ENCODE results near the gene TUBA4A. TPM values are rescaled to one million over a fixed set of nuclear protein-coding genes. Genes with fewer than 3 reads are reported as not detected.

Gene TUBA4A
- total RNA-seq, 6 experiments from 2014 or later: 14.9 to 114 (median 35.6) TPM

GRCh38 chr2:219223831-219224610 lies 29.7 kb downstream of the TUBA4A start:
- Histone ChIP-seq H3K4me1 (peaks cover 0 to 16% (median 3%) of the 10 kb centered on the region in 4 donors), H3K36me3 (peaks cover 17 to 64% (median 35%) of the 10 kb centered on the region in 4 donors), H3K4me3 (no peak overlapping the region), H3K9me3 (no peaks in the 10 kb centered on the region), H3K27me3 (no peaks in the 10 kb centered on the region), H3K27ac (no peak overlapping the region)
- intact Hi-C loops (cut with DNase I): loop anchor here in 1 of 2 donors (10.0 kb wide), 1 partner anchor 71 kb away; no protein-coding TSS in a partner anchor
- TF ChIP-seq POLR2A (IDR thresholded peaks at IDR 0.05): no peak
- 77% methylated on average over 9 of the region's 31 CpGs for WGBS (ENCODE audit: insufficient coverage, low coverage, low lambda C conversion rate, missing lambda C conversion rate)
- ATAC-seq (no peak), DNase-seq (no peak)

DNA sequence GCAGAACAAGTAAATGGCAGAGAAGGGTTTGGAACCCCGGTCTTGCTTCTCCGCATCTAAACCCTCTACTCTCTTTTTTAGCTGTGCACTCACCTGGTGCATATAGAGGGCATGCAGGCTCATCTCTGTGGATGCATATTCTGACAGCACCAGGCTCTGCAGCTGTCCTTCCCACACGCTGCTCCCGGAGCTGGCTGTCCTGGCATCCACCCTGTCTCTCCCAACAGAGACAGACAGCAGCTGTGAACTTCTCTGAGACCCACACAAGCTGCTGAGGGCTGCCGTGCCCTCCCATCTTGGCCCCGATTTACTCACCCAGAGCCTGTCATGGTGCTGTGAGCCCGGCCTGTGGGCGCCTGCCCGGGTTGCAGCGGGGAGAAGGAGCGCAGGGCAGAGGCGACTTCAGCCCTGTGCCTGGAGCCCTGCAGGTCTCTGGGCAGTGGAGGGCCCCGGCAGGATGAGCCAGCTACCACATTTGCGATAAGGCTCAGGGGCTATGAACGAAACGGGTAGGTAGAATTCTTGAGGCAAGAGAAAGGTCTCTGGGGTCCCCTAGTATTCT lies 31.7 kb downstream of the TUBA4A start:
- no peak for DNase-seq
- no peak for TF ChIP-seq POLR2A (IDR thresholded peaks at IDR 0.05)
- TF ChIP-seq, protein P1, sequence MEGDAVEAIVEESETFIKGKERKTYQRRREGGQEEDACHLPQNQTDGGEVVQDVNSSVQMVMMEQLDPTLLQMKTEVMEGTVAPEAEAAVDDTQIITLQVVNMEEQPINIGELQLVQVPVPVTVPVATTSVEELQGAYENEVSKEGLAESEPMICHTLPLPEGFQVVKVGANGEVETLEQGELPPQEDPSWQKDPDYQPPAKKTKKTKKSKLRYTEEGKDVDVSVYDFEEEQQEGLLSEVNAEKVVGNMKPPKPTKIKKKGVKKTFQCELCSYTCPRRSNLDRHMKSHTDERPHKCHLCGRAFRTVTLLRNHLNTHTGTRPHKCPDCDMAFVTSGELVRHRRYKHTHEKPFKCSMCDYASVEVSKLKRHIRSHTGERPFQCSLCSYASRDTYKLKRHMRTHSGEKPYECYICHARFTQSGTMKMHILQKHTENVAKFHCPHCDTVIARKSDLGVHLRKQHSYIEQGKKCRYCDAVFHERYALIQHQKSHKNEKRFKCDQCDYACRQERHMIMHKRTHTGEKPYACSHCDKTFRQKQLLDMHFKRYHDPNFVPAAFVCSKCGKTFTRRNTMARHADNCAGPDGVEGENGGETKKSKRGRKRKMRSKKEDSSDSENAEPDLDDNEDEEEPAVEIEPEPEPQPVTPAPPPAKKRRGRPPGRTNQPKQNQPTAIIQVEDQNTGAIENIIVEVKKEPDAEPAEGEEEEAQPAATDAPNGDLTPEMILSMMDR (IDR thresholded peaks at IDR 0.05): no peak
- peaks cover 0 to 22% (median 11%) of the 10 kb centered on the region in 4 donors for H3K4me1 ChIP-seq
- no peak for ATAC-seq
- WGBS (ENCODE audit: insufficient coverage, low coverage, low lambda C conversion rate, missing lambda C conversion rate): 100% methylated on average over 2 of the region's 16 CpGs
- intact Hi-C loops (cut with DNase I): loop anchor here in 1 of 2 donors (10.0 kb wide), 1 partner anchor 73 kb away; no protein-coding TSS in a partner anchor
- H3K4me3 ChIP-seq: no peak overlapping the region
- peaks cover 17 to 64% (median 34%) of the 10 kb centered on the region in 4 donors for H3K36me3 ChIP-seq
- no peak overlapping the region for H3K27ac ChIP-seq
- no peaks in the 10 kb centered on the region for H3K27me3 ChIP-seq
- H3K9me3 ChIP-seq: no peaks in the 10 kb centered on the region

DNA sequence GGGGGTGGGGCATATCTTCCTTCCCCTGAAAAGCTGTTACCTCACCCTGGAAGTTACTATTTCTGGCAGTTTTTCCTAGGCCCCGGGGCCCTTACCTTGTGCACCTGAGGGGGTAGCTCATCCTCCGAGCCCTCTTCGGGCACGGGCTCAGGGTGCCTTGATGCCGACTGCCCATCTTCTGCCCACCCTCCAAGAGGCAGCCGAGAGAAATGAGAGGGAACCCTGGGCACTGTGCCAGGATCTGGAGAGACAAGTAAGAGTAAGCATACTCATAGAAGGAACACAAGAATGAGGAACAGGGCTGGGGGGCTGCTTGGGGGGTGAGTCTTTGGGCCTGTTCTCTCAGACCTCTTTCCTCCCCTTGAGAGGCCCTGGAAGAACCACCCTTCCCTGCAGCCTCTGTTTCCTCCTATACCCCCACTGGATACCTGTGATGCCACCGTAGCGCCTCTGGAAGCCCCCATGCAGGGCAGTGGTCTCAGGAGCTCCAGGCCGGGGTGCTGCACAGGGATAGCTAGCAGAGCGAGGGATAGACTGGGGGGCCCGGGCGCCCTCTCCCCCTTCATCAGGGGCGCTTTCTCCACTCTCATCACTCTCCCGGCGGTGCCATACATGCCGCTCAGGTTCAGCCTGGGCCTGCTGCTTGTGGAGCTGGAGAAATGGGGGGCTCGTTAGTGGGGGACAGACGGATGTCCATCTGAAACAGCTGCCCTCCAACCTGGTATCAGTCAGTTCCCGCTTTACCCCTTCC lies 32.9 kb downstream of the TUBA4A start:
- no peak for ATAC-seq
- H3K4me1 ChIP-seq: peaks cover 0 to 23% (median 11%) of the 10 kb centered on the region in 4 donors
- DNase-seq: no peak
- intact Hi-C loops (cut with DNase I): loop anchor here in 1 of 2 donors (10.0 kb wide), 1 partner anchor 74 kb away; no protein-coding TSS in a partner anchor
- 82% methylated on average over 9 of the region's 19 CpGs for WGBS (ENCODE audit: insufficient coverage, low coverage, low lambda C conversion rate, missing lambda C conversion rate)
- H3K9me3 ChIP-seq: no peaks in the 10 kb centered on the region
- no peak overlapping the region for H3K4me3 ChIP-seq
- H3K36me3 ChIP-seq: peaks cover 17 to 58% (median 34%) of the 10 kb centered on the region in 4 donors
- TF ChIP-seq, protein P1 (IDR thresholded peaks at IDR 0.05): no peak
- no peak for TF ChIP-seq POLR2A (IDR thresholded peaks at IDR 0.05)
- no peak overlapping the region for H3K27ac ChIP-seq
- H3K27me3 ChIP-seq: no peaks in the 10 kb centered on the region

DNA sequence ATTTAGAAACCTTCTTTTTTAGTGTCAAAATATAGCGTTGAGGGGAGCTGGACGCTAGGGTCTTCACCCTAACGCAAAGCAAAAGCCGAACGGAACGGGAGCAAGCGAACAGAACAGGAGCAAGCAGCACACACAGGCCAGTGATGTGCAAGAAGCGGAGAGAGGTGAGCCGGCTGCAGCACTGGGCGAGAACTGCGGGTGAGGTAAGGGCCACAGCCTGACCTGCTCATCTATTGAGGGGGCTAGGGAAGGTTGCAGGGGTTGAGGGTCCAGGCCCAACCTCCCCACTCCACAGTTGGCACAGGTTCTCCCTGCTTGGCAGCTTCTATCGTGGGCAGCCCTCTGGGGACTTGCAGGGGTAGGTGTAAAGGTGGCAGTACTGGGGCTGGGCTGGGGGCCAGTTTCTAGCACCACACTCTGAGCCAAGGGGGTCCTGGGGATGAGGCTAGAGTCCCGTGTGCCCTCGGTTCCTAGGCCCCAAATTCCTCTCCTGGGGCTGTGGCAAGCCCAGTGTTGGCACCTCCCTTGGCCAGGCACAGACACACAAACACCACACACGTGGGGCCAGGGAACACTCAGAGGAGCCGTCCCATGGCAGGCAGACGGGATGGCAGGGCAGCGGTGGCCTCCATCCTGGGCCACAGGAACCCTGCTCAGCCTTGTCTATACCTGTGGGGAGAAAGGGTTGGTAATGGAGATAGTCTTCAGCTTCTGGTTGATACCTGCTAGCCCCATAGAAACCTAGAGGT lies 33.8 kb downstream of the TUBA4A start:
- H3K27ac ChIP-seq: no peak overlapping the region
- ATAC-seq (no peak), DNase-seq (no peak)
- intact Hi-C loops (cut with DNase I): loop anchor here in 1 of 2 donors (5.0 to 10.0 kb wide), 2 partner anchors 43 to 75 kb away; partner anchors contain the start of genes CNPPD1 and RETREG2
- H3K27me3 ChIP-seq: no peaks in the 10 kb centered on the region
- 85% methylated on average over 11 of the region's 18 CpGs for WGBS (ENCODE audit: insufficient coverage, low coverage, low lambda C conversion rate, missing lambda C conversion rate)
- H3K4me1 ChIP-seq: peaks cover 0 to 23% (median 11%) of the 10 kb centered on the region in 4 donors
- no peak overlapping the region for H3K4me3 ChIP-seq
- no peaks in the 10 kb centered on the region for H3K9me3 ChIP-seq
- no peak for TF ChIP-seq POLR2A (IDR thresholded peaks at IDR 0.05)
- TF ChIP-seq, protein P1 (IDR thresholded peaks at IDR 0.05): no peak
- peaks cover 10 to 53% (median 31%) of the 10 kb centered on the region in 4 donors for H3K36me3 ChIP-seq
